Activated CD8-positive, alpha-beta T cell treated with anti-CD3 and anti-CD28 coated beads, Interleukin-2, amount 10 ng/mL, durations not matched to agents 7 days and 5 days (primary cell): Measurements from ENCODE around the gene FIZ1. TPM values are rescaled to one million over a fixed set of nuclear protein-coding genes. Genes with fewer than 3 reads are reported as not detected.

Experiments used
- ATAC-seq: fragments of 150-1000 bp; cut with Tn5 transposase; one replicate; pipeline ENCODE4 v1.10.0; 2021; ENCODE audit warnings: moderate library complexity
- CTCF ChIA-PET: fragments of 350-600 bp; sonication (Branson Sonifier 250); formaldehyde crosslinking; loops from one replicate; lab custom pipeline; 2021; ENCODE audit warnings: antibody characterized with exemption; lab: Charles Lee
- POLR2A ChIA-PET: fragments of 350-600 bp; sonication (Branson Sonifier 250); formaldehyde crosslinking; loops from one replicate; lab custom pipeline; 2021; ENCODE audit warnings: antibody characterized with exemption; lab: Charles Lee
- DNase-seq: peaks from one replicate; pipeline ENCODE4 v3.0.0-alpha.2; 2020
- H3K27ac Mint-ChIP-seq: one replicate; pipeline ENCODE4 v1.8.0; 2021; ENCODE audit warnings: mild to moderate bottlenecking, mixed read lengths
- H3K27me3 Mint-ChIP-seq: one replicate; pipeline ENCODE4 v1.8.0; 2021; ENCODE audit warnings: low read depth, mixed read lengths
- H3K36me3 Mint-ChIP-seq: one replicate; pipeline ENCODE4 v1.8.0; 2021; ENCODE audit warnings: low read depth, mixed read lengths
- H3K4me1 Mint-ChIP-seq: one replicate; pipeline ENCODE4 v1.8.0; 2021; ENCODE audit warnings: low read depth, mixed read lengths
- H3K4me3 Mint-ChIP-seq: one replicate; pipeline ENCODE4 v1.8.0; 2021; ENCODE audit warnings: mild to moderate bottlenecking, mixed read lengths
- H3K9me3 Mint-ChIP-seq: one replicate; pipeline ENCODE4 v1.8.0; 2022; ENCODE audit warnings: mixed read lengths; ENCODE audit not compliant: insufficient read depth
- total RNA-seq, 2 experiments: library from RNA; stranded (reverse); gene quantifications; one replicate each; pipeline ENCODE4 v1.2.3, GENCODE V29; 2021

The FIZ1 gene
- total RNA-seq, 2 experiments from 2014 or later: 13.6 to 13.7 TPM

DNA sequence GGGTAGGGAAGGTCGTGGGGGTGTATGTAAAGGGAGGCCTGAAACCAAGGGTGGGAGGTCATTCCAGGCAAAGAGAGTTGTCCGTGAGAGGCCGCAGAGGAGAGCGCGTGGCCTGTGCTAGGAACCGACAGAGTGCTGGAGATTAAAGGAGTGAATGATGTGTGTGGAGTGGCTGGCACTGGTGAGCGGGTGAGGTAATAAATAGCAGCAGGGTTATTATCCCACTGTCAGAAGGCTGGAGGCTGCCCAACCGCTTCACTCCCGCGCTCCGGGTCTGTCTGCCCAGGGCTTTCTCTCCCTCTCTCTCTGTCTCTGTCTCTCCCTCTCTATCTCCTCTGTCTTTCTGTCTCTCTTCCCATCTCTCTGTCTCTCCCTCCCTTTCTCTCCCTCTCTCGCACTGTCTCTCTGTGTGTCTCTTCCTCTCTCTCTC, 36.0 kb downstream of the FIZ1 start:
- H3K9me3 Mint-ChIP-seq: no peaks in the 10 kb centered on the region
- no peak overlapping the region for H3K4me3 Mint-ChIP-seq
- no peaks in the 10 kb centered on the region for H3K4me1 Mint-ChIP-seq
- ChIA-PET POLR2A (no interaction called here), CTCF (no interaction called here)
- peaks cover 2% of the 10 kb centered on the region for H3K27me3 Mint-ChIP-seq
- H3K36me3 Mint-ChIP-seq: no peaks in the 10 kb centered on the region
- ATAC-seq (no peak), DNase-seq (no peak)
- H3K27ac Mint-ChIP-seq: no peak overlapping the region

DNA sequence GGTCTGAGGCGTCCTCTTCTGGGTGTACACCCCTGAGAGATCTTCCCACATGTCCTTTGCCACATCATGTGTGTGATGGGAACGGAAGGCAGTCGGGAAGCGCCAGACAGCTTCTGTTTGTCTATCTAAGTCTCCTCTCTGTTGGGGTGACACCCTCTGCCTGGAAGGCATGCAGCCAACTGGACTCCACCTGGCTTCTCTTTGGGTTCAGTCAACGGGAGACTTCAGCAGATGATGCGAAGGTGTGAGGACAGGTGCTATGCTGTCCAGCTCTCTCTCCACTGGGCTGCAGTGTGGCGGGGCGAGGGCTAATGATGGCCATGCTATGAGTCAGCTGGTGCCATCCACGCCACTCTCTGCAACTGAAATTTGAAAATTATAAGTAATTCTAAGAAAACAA, 39.6 kb downstream of the FIZ1 start:
- Mint-ChIP-seq H3K27ac (no peak overlapping the region), H3K4me1 (no peaks in the 10 kb centered on the region), H3K36me3 (no peaks in the 10 kb centered on the region), H3K9me3 (no peaks in the 10 kb centered on the region), H3K4me3 (no peak overlapping the region), H3K27me3 (no peaks in the 10 kb centered on the region)
- ATAC-seq: no peak
- ChIA-PET POLR2A (no interaction called here), CTCF (no interaction called here)
- no peak for DNase-seq

DNA sequence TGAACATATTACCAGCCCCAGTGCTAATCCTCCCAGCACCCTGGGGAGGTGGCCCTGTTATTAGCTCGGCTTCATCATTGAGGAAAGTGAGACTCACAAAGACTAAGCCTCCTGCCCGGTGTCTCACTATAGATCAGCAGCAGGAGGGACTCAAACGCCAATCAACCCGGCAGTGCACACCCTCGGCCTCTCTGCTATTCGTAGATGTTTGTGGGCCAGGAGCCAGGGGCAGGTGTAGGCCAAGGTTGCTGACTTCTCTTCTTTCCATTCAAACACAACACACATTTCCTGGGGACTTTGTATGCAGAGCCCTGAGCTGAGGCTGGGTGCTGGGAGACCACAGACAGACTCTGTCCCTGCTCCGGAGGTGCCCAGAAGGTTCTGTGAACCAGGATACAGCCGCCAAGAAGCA, 44.6 kb downstream of the FIZ1 start:
- ATAC-seq (no peak), DNase-seq (no peak)
- H3K9me3 Mint-ChIP-seq: no peaks in the 10 kb centered on the region

GRCh38 chr19:55554302-55554701, 45.0 kb downstream of the FIZ1 start:
- CTCF ChIA-PET: no interaction called here
- H3K27me3 Mint-ChIP-seq: no peaks in the 10 kb centered on the region

More for the DNA sequence above, 44.6 kb downstream of the FIZ1 start:
- H3K27me3 Mint-ChIP-seq: no peaks in the 10 kb centered on the region
- H3K4me3 Mint-ChIP-seq: no peak overlapping the region
- ChIA-PET CTCF (no interaction called here), POLR2A (no interaction called here)
- no peaks in the 10 kb centered on the region for H3K36me3 Mint-ChIP-seq
- H3K27ac Mint-ChIP-seq: no peak overlapping the region
- no peaks in the 10 kb centered on the region for H3K4me1 Mint-ChIP-seq

DNA sequence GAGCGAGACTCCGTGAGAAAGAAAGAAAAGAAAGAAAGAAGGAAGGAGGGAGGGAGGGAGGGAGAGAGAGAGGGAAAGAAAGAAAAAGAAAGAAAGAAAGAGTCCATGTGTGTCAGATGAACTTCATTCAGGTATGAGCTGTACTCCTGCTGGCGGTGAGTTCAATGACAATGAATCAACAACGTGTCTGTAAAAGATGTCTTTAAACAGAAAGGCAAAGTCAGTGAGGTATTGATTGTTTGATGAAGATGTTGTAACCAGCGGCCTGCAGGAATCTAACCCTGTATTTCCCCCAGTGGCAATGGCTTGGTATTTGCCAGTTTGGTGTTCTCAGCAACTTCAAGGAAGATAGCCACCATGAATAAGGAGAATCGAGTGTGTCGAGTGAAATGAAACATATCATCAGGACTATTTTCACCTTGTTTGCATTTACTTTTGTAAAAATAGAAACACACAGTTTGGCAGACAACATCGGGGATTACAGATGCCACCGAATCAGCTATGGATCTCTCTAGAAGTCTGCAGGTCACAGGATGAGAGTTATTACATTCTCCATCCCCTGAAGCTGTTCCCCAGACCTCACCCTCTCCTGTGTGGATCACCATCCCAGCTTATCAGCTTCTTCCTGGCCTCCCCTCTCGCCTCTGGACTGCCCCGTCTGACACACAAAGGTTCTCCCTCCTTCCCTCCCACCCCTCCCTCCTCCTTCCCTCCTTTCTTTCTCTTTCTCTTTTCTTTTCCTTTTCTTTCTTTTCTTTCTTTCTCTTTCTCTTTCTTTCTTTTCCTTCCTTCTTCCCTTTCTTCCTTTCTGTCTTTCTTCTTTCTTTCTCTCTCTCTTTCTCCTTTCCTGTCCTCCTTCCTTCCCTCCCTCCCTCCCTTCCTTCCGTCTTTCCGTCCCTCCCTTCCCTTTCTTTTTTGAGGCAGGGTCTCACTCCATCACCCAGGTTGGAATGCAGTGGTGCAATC, 45.8 kb downstream of the FIZ1 start:
- ChIA-PET POLR2A (no interaction called here), CTCF (no interaction called here)
- Mint-ChIP-seq H3K36me3 (no peaks in the 10 kb centered on the region), H3K9me3 (no peaks in the 10 kb centered on the region), H3K27me3 (no peaks in the 10 kb centered on the region), H3K4me1 (no peaks in the 10 kb centered on the region), H3K27ac (no peak overlapping the region), H3K4me3 (no peak overlapping the region)
- DNase-seq: no peak
- no peak for ATAC-seq

More at GRCh38 chr19:55554302-55554701, 45.0 kb downstream of the FIZ1 start:
- no peaks in the 10 kb centered on the region for H3K4me1 Mint-ChIP-seq
- H3K9me3 Mint-ChIP-seq: no peaks in the 10 kb centered on the region
- H3K4me3 Mint-ChIP-seq: no peak overlapping the region
- no peak overlapping the region for H3K27ac Mint-ChIP-seq
- ATAC-seq (no peak), DNase-seq (no peak)
- POLR2A ChIA-PET: no interaction called here
- H3K36me3 Mint-ChIP-seq: no peaks in the 10 kb centered on the region

- no peaks in the 10 kb centered on the region for H3K36me3 Mint-ChIP-seq
- H3K4me3 Mint-ChIP-seq: no peak overlapping the region
- CTCF ChIA-PET: no interaction called here
- H3K4me1 Mint-ChIP-seq: no peaks in the 10 kb centered on the region
- POLR2A ChIA-PET: no interaction called here
- H3K27ac Mint-ChIP-seq: no peak overlapping the region
- no peaks in the 10 kb centered on the region for H3K27me3 Mint-ChIP-seq
- no peak for ATAC-seq
- no peaks in the 10 kb centered on the region for H3K9me3 Mint-ChIP-seq
- DNase-seq: no peak
These were observed 46.7 kb downstream of the FIZ1 start for GRCh38 chr19:55552620-55553019.

GRCh38 chr19:55552206-55552605, 47.1 kb downstream of the FIZ1 start:
- H3K4me1 Mint-ChIP-seq: no peaks in the 10 kb centered on the region
- H3K4me3 Mint-ChIP-seq: no peak overlapping the region
- POLR2A ChIA-PET: no interaction called here
- DNase-seq (no peak), ATAC-seq (no peak)
- CTCF ChIA-PET: no interaction called here
- peaks cover 2% of the 10 kb centered on the region for H3K27me3 Mint-ChIP-seq
- H3K36me3 Mint-ChIP-seq: no peaks in the 10 kb centered on the region
- no peak overlapping the region for H3K27ac Mint-ChIP-seq
- H3K9me3 Mint-ChIP-seq: no peaks in the 10 kb centered on the region

GRCh38 chr19:55550321-55550650, 49.0 kb downstream of the FIZ1 start:
- no peaks in the 10 kb centered on the region for H3K36me3 Mint-ChIP-seq
- H3K27me3 Mint-ChIP-seq: peaks cover 3% of the 10 kb centered on the region
- no peaks in the 10 kb centered on the region for H3K4me1 Mint-ChIP-seq
- H3K27ac Mint-ChIP-seq: no peak overlapping the region
- no peak overlapping the region for H3K4me3 Mint-ChIP-seq
- POLR2A ChIA-PET: no interaction called here
- DNase-seq (no peak), ATAC-seq (no peak)
- no peaks in the 10 kb centered on the region for H3K9me3 Mint-ChIP-seq
- CTCF ChIA-PET: no interaction called here

- Mint-ChIP-seq H3K27ac (no peak overlapping the region), H3K36me3 (no peaks in the 10 kb centered on the region), H3K9me3 (no peaks in the 10 kb centered on the region), H3K4me3 (no peak overlapping the region), H3K27me3 (peaks cover 3% of the 10 kb centered on the region), H3K4me1 (no peaks in the 10 kb centered on the region)
- CTCF ChIA-PET: no interaction called here
- ATAC-seq (no peak), DNase-seq (no peak)
- POLR2A ChIA-PET: no interaction called here
These were observed 49.6 kb downstream of the FIZ1 start for GRCh38 chr19:55549500-55550320.

DNA sequence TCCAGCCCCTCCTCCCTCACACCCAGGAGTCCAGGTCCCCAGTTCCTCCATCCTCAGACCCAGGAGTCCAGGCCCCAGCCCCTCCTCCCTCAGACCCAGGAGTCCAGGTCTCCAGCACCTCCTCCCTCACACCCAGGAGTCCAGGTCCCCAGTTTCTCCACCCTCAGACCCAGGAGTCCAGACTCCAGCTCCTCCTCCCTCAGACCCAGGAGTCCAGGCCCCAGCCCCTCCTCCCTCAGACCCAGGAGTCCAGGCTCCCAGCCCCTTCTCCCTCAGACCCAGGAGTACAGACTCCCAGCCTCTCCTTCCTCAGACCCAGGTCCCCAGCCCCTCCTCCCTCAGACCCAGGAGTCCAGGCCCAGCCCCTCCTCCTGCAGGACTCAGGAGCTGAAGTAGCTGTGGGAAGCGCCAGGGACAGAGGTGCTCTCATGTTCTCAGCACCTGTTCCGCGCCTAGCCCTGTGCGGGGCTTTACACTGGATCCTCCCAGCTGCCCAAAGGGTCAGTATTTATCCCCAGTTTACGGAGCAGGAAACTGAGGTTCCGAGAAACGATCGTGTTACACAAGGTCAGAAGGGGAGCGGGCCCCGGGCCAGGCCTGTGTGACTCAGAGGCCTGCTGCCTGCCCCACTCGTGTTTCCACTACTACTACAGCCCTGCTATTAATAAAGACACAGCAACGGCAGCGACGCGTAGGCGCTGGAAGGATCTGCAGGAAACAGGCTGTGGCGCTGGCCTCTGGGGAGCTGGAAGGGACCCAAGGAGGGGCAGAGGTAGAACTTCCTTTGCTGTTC, 52.3 kb downstream of the FIZ1 start:
- DNase-seq: no peak
- Mint-ChIP-seq H3K27me3 (peaks cover 3% of the 10 kb centered on the region), H3K4me1 (no peaks in the 10 kb centered on the region), H3K27ac (no peak overlapping the region), H3K9me3 (no peaks in the 10 kb centered on the region), H3K36me3 (no peaks in the 10 kb centered on the region), H3K4me3 (no peak overlapping the region)
- ATAC-seq: no peak
- CTCF ChIA-PET: no interaction called here
- POLR2A ChIA-PET: no interaction called here

- no peak overlapping the region for H3K27ac Mint-ChIP-seq
- CTCF ChIA-PET: no interaction called here
- H3K27me3 Mint-ChIP-seq: peaks cover 3% of the 10 kb centered on the region
- POLR2A ChIA-PET: no interaction called here
- no peaks in the 10 kb centered on the region for H3K4me1 Mint-ChIP-seq
- no peaks in the 10 kb centered on the region for H3K9me3 Mint-ChIP-seq
- H3K36me3 Mint-ChIP-seq: no peaks in the 10 kb centered on the region
- H3K4me3 Mint-ChIP-seq: no peak overlapping the region
- ATAC-seq: no peak
- no peak for DNase-seq
These were observed 53.3 kb downstream of the FIZ1 start for GRCh38 chr19:55546011-55546410.
